Measurements from ENCODE around the gene VCL.
"Not testable (repeated sequence)": the region's sequence is repeated elsewhere in the genome, so short reads cannot be mapped to it uniquely, and the experiment has no call there.

Gene VCL

GRCh38 chr10:74035303-74035702 is 37.4 kb downstream of the VCL start:
- DNase-seq (ENCODE audit: low read depth in 3 of 3, low spot score in 1 of 3), result no peak

DNA sequence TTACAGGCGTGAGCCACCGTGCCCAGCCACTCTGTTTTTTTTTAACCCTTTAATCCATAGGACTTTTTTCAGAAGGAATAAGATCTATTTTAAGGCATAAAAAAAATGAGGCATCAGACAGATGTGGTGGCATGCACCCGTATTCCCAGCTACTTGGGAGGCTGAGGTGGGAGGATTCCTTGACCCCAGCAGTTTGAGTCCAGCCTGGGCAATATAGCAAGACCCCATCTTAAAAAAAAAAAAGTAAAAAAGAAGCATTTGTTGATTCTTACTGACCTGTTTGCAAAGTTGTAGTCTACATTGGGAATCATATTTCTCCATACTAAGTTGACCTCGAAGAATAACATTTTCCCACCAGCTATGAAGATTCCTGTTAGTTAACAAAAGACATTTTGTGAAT is 38.6 kb downstream of the VCL start:
- DNase-seq (ENCODE audit: low read depth in 3 of 3, low spot score in 1 of 3), result no peak

- DNase-seq (ENCODE audit: low read depth in 3 of 3, low spot score in 1 of 3), result no peak
Observed at GRCh38 chr10:74039561-74040145, 41.7 kb downstream of the VCL start.

- no peak for DNase-seq (ENCODE audit: low read depth in 3 of 3, low spot score in 1 of 3)
Observed at GRCh38 chr10:74040200-74041126, 42.5 kb downstream of the VCL start.

GRCh38 chr10:74044419-74044818 is 46.5 kb downstream of the VCL start:
- DNase-seq (ENCODE audit: low read depth in 3 of 3, low spot score in 1 of 3), result no peak

DNA sequence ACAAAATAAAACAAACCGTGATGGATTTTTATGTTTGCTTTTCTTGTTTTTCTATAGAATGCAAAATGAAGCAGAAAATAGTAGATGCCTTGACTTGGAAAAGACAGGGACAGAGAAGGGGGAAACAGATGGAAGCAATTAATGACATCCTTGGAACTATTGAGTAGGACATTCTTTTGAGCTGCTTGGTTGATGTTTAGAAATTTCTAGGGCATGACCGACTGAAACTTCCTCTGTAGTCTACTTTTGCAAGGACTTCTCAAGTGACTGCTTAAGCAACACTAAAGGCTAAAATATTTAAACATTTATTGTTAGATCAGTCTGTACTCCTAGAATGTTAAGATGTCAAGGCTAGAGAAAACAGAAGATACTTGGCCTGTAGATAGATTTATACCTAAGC is 49.4 kb downstream of the VCL start:
- DNase-seq (ENCODE audit: low read depth in 3 of 3, low spot score in 1 of 3), result no peak

DNA sequence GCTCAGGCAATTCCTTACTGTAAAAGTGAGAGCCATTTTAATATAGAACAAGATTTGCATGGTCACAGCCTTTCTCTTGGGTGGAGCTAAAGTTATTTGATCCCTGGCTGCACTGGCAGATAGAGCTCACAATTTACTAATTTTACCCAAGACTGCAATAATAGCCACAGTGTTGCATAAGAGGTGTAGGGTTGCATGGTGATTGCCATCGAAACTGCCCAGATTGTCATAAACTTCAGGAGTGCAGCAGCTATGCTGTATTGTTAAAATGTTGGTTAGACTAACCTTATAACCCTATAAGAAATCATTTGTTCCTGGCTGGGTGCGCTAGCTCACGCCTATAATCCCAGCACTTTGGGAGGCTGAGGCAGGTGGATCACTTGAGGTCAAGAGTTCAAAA is 50.0 kb downstream of the VCL start:
- DNase-seq (ENCODE audit: low read depth in 3 of 3, low spot score in 1 of 3), result no peak

DNA sequence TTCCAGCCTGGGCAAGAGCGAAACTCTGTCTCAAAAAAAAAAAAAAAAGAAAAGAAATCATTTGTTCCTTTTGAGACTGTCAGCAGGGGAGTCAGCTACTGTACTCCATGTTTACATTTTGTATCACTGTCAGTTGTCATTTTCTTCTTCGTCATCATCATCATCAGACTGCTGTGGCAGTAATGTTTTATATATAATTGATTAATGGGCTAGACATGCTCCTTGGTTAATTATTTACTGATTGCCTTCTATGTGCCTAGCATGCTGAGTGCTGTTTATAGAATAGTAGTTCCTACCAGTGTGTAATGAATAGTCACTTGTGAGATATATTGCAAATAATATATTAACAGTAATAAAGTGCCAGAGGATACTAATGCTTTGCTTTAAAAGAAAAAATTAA is 50.5 kb downstream of the VCL start:
- no peak for DNase-seq (ENCODE audit: low read depth in 3 of 3, low spot score in 1 of 3)

DNA sequence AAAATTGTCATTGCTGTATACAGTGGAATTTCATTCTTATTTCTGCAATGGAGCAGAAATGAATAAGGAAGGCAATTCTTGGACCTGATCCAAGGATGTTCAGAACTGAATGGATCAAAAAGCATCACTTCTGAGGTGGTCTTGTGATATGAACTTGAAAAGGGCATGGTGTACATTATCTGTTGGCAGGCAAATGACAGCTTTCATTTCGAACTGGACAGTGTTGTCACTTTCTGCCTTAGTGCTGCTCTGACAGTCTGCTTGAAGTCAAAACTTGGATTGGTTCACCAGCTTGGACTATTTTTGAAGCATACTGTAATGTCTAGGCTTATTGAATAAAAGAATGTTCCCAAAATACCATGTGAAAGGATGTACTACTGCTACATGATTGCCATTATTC is 52.0 kb downstream of the VCL start:
- DNase-seq (ENCODE audit: low read depth in 3 of 3, low spot score in 1 of 3), result no peak

- DNase-seq (ENCODE audit: low read depth in 3 of 3, low spot score in 1 of 3), result no peak
Observed at GRCh38 chr10:74050653-74051052, 52.7 kb downstream of the VCL start.

DNA sequence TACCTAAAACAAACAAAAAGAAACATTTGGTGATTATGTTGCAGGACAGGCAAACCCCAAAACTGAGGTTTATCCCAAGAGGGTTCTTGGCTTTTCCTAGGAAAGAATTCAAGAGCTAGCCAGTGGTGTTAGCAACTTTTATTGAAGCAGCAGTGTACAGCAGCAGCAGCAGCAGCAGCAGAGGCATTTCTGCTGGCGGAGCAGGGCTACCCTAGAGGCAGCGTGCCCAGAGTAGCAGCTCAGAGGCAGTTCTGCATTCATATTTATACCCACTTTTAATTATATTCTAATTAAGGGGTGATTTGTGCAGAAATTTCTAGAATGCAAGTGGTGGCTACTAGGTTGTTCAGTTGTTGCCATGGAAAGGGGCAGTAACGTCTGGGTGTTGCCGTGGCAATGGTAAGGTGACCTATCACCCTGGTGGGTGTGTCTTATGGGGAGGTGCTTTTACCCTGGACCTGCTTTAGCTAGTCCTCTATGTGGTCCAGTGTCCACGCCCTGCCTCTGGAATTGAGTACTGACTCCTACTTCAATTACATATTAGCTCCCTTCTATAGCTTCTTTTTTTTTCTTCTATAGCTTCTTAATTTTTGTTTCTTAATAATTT is 53.9 kb downstream of the VCL start:
- no peak for DNase-seq (ENCODE audit: low read depth in 3 of 3, low spot score in 1 of 3)

DNA sequence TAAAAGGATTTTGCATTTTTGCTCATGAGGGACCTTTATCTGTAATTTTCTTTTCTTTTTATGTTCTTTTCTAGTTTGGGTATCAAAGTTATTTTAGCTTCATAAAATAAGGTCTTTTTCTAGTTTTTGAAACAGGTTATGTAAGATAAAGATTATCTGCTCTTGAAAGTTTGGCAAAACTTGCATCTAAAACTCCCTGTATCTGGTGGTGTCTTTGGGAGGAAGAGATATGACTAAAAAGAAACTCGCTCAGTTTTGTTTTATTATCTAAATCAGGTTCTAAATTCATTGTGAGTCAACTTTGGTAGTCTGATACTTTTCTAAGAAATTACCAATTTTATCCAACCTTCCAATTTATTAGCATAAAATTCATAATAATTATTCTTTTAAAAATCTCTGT is 55.1 kb downstream of the VCL start:
- DNase-seq (ENCODE audit: low read depth in 3 of 3, low spot score in 1 of 3), result no peak

DNA sequence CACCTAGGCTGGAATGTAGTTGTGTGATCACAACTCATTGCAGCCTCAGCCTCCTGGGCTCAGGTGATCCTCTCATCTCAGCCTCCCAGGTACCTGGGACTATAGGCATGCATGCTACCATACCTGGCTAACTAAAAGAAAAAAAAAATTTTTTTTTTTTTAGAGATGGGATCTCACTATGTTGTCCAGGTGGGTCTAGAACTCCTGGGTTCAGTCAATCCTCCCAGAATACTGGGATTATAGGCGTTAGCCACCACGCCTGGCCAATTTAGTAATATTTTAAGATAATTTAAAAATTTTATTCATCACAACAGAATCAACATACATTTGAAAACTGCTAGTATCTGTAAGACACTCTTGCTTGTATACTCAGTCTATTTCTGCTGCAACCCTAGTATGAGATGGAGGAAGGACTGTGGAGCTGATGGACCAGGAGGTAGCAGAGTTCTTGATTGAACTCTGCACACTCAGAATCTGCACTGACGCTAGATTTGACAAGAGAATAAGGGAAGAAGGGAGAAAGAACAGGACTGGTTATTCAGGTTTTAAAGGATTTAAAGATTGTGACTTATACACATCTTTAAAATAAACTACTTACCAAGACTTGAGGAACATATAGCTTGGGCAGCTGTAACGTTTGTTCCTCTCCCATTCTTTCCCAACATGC is 57.6 kb downstream of the VCL start:
- no peak for DNase-seq (ENCODE audit: low read depth in 3 of 3, low spot score in 1 of 3)

DNA sequence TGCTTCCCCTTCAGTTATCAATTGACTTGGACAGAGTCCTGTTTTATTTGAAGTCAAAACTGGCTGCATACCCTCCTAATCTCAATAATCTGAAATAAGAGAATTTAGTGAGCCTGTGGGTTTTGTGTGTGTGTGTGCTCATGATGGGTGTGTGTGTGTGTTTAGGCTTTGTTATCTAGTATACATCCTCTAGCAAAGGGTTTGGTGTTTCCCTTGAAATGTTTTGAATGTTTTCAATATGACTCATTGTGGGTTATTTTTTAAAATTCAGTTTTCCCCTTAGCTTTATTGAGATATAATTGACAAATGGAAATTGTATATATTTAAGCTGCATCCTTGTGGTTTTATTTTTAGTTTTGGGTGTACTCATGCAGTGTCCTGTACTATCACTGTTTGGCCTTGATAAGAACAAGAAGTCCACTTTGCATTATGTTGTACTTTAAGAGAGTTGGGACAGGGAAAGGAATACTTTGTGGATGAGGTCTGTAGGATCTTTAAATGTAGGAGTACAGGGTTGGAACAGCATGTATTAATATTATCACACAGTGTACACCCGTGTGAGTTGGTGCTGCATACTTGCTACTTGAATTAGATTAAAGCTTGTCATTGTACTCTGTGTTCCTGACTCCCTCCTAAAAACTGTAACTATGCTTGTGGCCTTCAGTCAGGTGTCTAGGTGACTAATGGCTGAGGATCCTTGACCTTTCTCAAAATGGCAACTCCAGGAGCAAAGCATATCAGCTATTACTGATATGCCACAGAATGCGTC is 58.3 kb downstream of the VCL start:
- no peak for DNase-seq (ENCODE audit: low read depth in 3 of 3, low spot score in 1 of 3)

DNA sequence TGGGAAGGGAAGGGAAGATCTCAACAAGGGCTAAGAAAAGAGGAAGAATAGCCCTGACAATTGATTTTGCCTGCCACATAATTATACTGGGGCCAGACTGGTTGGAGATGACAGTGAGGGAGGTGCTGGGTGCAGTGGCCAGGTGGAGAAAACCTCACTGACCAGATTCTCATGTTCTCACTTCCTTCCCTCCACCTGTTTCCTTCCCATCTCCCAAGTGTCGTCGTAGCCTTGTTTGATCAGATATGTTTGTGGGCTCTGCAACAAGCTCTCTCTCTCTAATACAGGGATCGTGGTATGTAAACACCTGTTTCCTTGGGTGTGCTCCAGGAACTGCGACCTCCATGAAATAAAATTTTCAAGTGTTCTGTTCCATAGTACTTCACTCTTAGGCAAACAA is 60.2 kb downstream of the VCL start:
- no peak for DNase-seq (ENCODE audit: low read depth in 3 of 3, low spot score in 1 of 3)

DNA sequence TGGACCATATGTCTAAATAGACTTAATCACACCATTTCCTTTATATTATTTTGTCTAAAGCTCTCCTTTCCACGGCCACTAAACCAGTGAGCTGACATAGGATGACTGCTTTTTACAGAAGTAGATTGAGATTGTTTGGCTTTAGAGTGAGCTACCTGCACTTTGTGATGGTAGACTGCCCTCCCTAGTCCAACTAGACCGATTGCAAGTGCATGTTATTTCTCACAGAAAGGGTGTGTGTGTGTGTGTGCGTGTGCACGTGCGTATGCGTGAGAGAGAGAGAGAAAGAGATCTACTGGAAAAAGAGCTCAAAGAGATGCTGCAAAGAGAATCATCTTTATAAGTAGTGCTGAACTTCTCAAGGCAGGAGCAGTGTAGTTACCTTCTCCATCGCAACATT is 60.7 kb downstream of the VCL start:
- DNase-seq (ENCODE audit: low read depth in 3 of 3, low spot score in 1 of 3), result no peak

DNA sequence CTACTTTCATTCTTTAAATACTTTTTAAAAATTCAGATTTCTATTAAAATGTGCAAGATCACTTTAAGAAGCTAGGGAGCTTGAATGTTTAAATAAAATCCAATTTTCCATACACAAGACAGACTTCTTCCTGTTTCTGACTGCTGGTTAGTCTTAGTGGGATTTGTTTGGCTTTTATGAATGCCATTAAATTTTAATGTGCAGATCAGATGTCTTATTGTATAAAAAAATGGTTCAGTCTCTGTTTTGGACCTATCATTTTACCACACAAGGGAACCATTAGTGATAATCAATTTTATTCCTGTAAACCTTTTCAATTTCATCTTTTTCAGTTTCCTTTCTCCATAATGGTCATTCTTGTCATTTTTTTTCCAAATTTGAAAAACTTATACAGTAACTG is 63.2 kb downstream of the VCL start:
- no peak for DNase-seq (ENCODE audit: low read depth in 3 of 3, low spot score in 1 of 3)

DNA sequence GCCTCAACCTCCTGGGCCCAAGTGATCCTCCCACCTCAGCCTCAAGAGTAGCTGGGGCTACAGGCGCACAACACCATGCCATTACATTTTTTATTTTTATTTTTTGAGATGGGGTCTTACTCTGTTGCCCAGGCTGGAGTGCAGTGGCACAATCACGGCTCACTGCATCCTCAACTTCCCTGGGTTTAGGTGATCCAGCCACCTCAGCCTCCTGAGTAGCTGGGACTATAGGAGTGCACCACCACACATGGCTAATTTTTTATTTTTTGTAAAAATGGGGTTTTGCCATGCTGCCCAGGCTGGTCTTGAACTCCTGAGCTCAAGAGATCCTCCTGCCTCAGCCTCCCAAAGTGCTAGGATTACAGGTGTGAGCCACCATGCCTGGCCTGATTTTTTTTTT is 64.1 kb downstream of the VCL start:
- not testable (repeated sequence) for DNase-seq (ENCODE audit: low read depth in 3 of 3, low spot score in 1 of 3)

GRCh38 chr10:74063256-74063655 is 65.3 kb downstream of the VCL start:
- DNase-seq (ENCODE audit: low read depth in 3 of 3, low spot score in 1 of 3), result no peak

DNA sequence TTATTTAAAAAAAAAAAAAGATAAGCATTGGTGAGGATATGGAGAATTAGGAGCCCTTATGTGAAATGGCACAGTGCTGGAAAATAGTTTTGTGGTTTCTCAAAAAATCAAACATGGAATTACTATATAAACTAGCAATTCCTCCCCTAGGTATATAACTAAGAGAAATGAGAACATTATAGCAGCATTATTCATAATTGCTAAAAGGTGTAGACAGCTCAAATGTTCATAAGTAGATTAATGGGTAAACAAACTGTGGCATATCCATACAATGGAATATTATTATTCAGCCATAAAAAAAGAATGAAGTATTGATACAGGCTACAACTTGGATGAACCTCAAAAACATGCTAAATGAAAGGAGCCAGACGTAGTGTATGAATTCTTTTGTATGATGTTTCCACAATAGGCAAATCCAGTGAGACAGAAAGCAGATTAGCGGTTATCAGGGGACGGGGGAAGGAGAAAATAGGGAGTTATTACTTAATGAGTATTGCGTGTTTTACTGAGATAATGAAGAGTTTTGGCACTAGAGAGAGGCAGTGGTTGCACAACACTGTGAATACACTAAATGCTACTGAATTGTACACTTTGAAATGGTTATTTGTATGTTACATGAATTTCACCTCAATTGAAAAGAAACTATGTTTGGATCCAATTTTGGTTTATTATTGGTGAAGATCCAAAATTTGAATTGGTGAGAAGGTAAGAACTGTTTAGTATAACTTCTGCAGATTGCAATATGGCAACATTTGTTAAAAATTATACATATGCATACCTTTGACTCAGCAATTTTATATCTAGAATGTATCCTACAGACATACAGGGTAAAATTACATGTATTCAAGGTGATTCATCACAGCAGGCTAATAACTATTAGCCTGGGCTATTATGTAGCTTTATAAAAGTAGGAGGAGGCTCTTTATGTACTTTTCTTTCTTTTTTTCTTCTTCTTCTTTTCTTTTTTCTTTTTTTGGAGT is 69.7 kb downstream of the VCL start:
- DNase-seq (ENCODE audit: low read depth in 3 of 3, low spot score in 1 of 3), result no peak

All from stimulated activated CD4-positive, alpha-beta T cell treated with anti-CD3 and anti-CD28 coated beads, TNF-alpha, amount 100 ng/mL, for 1 hour (primary cell).